A549 (cell line): ENCODE results near the gene NCOR2.

ENCODE experiments used
- BHLHE40 ChIP-seq: IDR thresholded peaks from 2 replicates; pipeline ENCODE4 v1.6.1; 2012; ENCODE audit warnings: low read depth, low read length, inconsistent platforms
- CEBPB ChIP-seq, 2 experiments: fragments of >200 bp in 1 of 2; sonication (Bioruptor Twin) in 1 of 2; formaldehyde crosslinking in 1 of 2; IDR thresholded peaks; 2 replicates each; pipeline ENCODE4 v1.6.1; 2012 to 2016
- CHD2 ChIP-seq: fragments of 150-350 bp; IDR thresholded peaks from 2 replicates; pipeline ENCODE4 v1.6.1; 2014; ENCODE audit warnings: low read length; ENCODE audit not compliant: partially characterized antibody
- CTCF ChIP-seq: fragments of >200 bp; sonication (Bioruptor Twin); formaldehyde crosslinking; IDR thresholded peaks from 3 replicates; pipeline ENCODE4 v1.5.1; 2016
- EP300 ChIP-seq, 2 experiments: fragments of >200 bp; sonication (Bioruptor Twin); formaldehyde crosslinking; IDR thresholded peaks; 2 replicates in 1 of 2; 3 replicates in 1 of 2; pipeline ENCODE4 v1.6.1; 2016 to 2017
- JUN ChIP-seq, 2 experiments: fragments of >200 bp; sonication (Bioruptor Twin); formaldehyde crosslinking; IDR thresholded peaks; 2 replicates in 1 of 2; 3 replicates in 1 of 2; pipeline ENCODE4 v1.6.1; 2016 to 2017
- POLR2A ChIP-seq: IDR thresholded peaks from 2 replicates; pipeline ENCODE4 v1.6.1; 2012; ENCODE audit warnings: mild to moderate bottlenecking, low read length
- RNF2 ChIP-seq: fragments of 200-600 bp; sonication (generic); IDR thresholded peaks from 2 replicates; pipeline ENCODE4 v1.6.1; 2016; ENCODE audit warnings: low read depth, mild to moderate bottlenecking, antibody characterized with exemption, moderate library complexity, borderline replicate concordance
- ZFP36 ChIP-seq: fragments of 450-650 bp; IDR thresholded peaks from 2 replicates; pipeline ENCODE4 v1.6.1; 2014; ENCODE audit warnings: borderline replicate concordance; ENCODE audit not compliant: partially characterized antibody

GRCh38 chr12:124565656-124566160 lies 1.7 kb downstream of the NCOR2 start:
- no peak for TF ChIP-seq CEBPB (IDR thresholded peaks at IDR 0.05)
- TF ChIP-seq EP300 (IDR thresholded peaks at IDR 0.05) = no peak
- no peak for TF ChIP-seq ZFP36
- no peak for TF ChIP-seq CHD2
- no peak for TF ChIP-seq CTCF
- TF ChIP-seq RNF2 = no peak
- TF ChIP-seq BHLHE40 = no peak
- no peak for TF ChIP-seq POLR2A
- TF ChIP-seq JUN (IDR thresholded peaks at IDR 0.05) = no peak
